Heart left ventricle (tissue), 16 donors: Measurements from ENCODE around the gene FILIP1. TPM values are rescaled to one million over a fixed set of nuclear protein-coding genes. Genes with fewer than 3 reads are reported as not detected.

Source experiments
- ATAC-seq, 4 donors: fragments of 200-7000 bp; cut with Tn5 transposase; one replicate each; pipeline ENCODE4 v1.9.1; 2020 to 2022; ENCODE audit warnings: moderate library complexity in 4 of 4, mild to moderate bottlenecking in 3 of 4, moderate number of reproducible peaks in 1 of 4
- DNase-seq, 5 donors: peaks; one replicate each; pipeline ENCODE4 v3.0.0-alpha.2; 2020
- H3K27ac ChIP-seq, 12 donors: fragments of 200-600 bp; sonication (generic) in 4 of 12; one replicate each; pipeline versions ENCODE4 v1.5.0 to v1.8.0; 2016 to 2022; ENCODE audit warnings: mild to moderate bottlenecking in 2 of 12
- H3K27me3 ChIP-seq, 9 donors: fragments of 200-600 bp; sonication (generic) in 2 of 9; one replicate each; pipeline versions ENCODE4 v1.5.1 to v1.8.0; 2016 to 2022; ENCODE audit warnings: mild to moderate bottlenecking in 3 of 9
- H3K36me3 ChIP-seq, 9 donors: fragments of 200-600 bp; sonication (generic) in 2 of 9; one replicate each; pipeline versions ENCODE4 v1.5.0 to v1.8.0; 2018 to 2022; ENCODE audit warnings: mild to moderate bottlenecking in 2 of 9
- H3K4me1 ChIP-seq, 12 donors: fragments of 200-600 bp; sonication (generic) in 4 of 12; one replicate each; pipeline versions ENCODE4 v1.5.0 to v1.8.0; 2016 to 2022; ENCODE audit warnings: mild to moderate bottlenecking in 3 of 12
- H3K4me3 ChIP-seq, 12 donors: fragments of 200-600 bp; sonication (generic) in 4 of 12; one replicate each; pipeline versions ENCODE4 v1.5.0 to v1.8.0; 2017 to 2022; ENCODE audit warnings: mild to moderate bottlenecking in 9 of 12, moderate library complexity in 4 of 12
- H3K9me3 ChIP-seq, 12 donors: fragments of 200-600 bp; sonication (generic) in 4 of 12; one replicate each; pipeline versions ENCODE4 v1.5.0 to v1.8.0; 2016 to 2022; ENCODE audit warnings: mild to moderate bottlenecking in 1 of 12
- POLR2A ChIP-seq, 2 donors: fragments of 450-650 bp; IDR thresholded peaks; one replicate each; pipeline ENCODE4 v1.6.1; 2017; ENCODE audit warnings: antibody characterized with exemption in 2 of 2, mild to moderate bottlenecking in 2 of 2, moderate library complexity in 2 of 2
- WGBS, 4 donors: extraction: QIAGEN DNeasy Blood & Tissue Kit in 2 of 4; methylation state at CpG; one replicate each; pipeline versions ENCODE4 v1.1.5 to v1.1.7; 2013 to 2018; 5-methylcytosine and 5-hydroxymethylcytosine counted together
- intact Hi-C, 10 donors: fragments of 100-400 bp; cut with DNase I; formaldehyde crosslinking; loops; one replicate each; pipeline versions ENCODE4 v1.11.1 to v1.14.2; 2022
- polyA plus RNA-seq, 2 donors: library from polyadenylated mRNA; stranded (reverse); fragments of 200-250 nt; gene quantifications; one replicate each; pipeline ENCODE4 v1.2.3, GENCODE V29; 2013
- total RNA-seq, 9 donors: library from RNA; depleted of rRNA in 2 of 9; stranded (reverse); fragments of >200 nt in 2 of 9; fragmentation: NEBNext Ultra II Directional in 3 of 9; extraction: Animal tissue kit (Norgen Biotek cat#: 25700) in 3 of 9; gene quantifications; one replicate each; pipeline versions ENCODE4 v1.1.0 to v1.2.4, GENCODE V29; 2016 to 2023
- TF ChIP-seq, protein P1 (sequence below), 12 donors: fragments of 200-600 bp; sonication (generic) in 4 of 12; IDR thresholded peaks; one replicate each; pipeline versions ENCODE4 v1.5.0 to v1.8.0; 2018 to 2022; ENCODE audit warnings: antibody characterized with exemption in 12 of 12, mild to moderate bottlenecking in 5 of 12
- donor health status: ischemic (EF 13 %, LVEDD 7.1; RV severe dilation, severe dysfunction).
- donor health status: healthy with polysubstance abuse.
- donor health status: DM: no; HTN: yes; CAD: no.
- donor health status: DM: no; HTN: no; CAD: no.
- donor health status: ischemic (EF 25% LVEDD 6.9; RV normal size, moderate dysfunction).
- donor health status: ischemic (EF 25% LVEDD 5.7; RV mildly dilated, moderate dysfunction).
- donor health status: healthy.
- donor health status: DM: yes; HTN: yes; CAD: no.
- donor health status: ischemic (EF 35%, LVEDD 5.7; RV mildly dilated, moderate dysfunction).
- donor health status: nonischemic (EF 11% LVEDD 7.7; RV severe dilation, severe dysfunction).
- donor health status: DM: yes; HTN: yes; CAD: no.
- donor health status: PGD.
- donor health status: ischemic (EF 29% LVEDD 5.4; RV normal size, mild dysfunction).
- donor health status: nonischemic (EF 23%, LVEDD 6.1; RV moderate dilation, normal function).

The FILIP1 gene
- total and polyA plus RNA-seq, 11 donors = 49.2 to 230 (median 158) TPM

GRCh38 chr6:75403563-75404080 lies 90.0 kb downstream of the FILIP1 start:
- no peak for DNase-seq
- Histone ChIP-seq H3K9me3 (no peaks in the 10 kb centered on the region), H3K27ac (peak overlapping the region in 7 of 12 donors; percentile 62 to 82 (median 71)), H3K36me3 (peaks cover 0 to 2% (median 0%) of the 10 kb centered on the region in 9 donors), H3K4me1 (peaks cover 4 to 76% (median 46%) of the 10 kb centered on the region in 12 donors), H3K27me3 (no peaks in the 10 kb centered on the region), H3K4me3 (no peak overlapping the region)
- TF ChIP-seq, protein P1, sequence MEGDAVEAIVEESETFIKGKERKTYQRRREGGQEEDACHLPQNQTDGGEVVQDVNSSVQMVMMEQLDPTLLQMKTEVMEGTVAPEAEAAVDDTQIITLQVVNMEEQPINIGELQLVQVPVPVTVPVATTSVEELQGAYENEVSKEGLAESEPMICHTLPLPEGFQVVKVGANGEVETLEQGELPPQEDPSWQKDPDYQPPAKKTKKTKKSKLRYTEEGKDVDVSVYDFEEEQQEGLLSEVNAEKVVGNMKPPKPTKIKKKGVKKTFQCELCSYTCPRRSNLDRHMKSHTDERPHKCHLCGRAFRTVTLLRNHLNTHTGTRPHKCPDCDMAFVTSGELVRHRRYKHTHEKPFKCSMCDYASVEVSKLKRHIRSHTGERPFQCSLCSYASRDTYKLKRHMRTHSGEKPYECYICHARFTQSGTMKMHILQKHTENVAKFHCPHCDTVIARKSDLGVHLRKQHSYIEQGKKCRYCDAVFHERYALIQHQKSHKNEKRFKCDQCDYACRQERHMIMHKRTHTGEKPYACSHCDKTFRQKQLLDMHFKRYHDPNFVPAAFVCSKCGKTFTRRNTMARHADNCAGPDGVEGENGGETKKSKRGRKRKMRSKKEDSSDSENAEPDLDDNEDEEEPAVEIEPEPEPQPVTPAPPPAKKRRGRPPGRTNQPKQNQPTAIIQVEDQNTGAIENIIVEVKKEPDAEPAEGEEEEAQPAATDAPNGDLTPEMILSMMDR (IDR thresholded peaks at IDR 0.05) = no peak
- TF ChIP-seq POLR2A (IDR thresholded peaks at IDR 0.05) = no peak
- intact Hi-C loops = no loop called here
- WGBS, 4 donors = 58 to 62% (median 59%) methylated on average over 3 of the region's 3 CpGs
- no peak for ATAC-seq

DNA sequence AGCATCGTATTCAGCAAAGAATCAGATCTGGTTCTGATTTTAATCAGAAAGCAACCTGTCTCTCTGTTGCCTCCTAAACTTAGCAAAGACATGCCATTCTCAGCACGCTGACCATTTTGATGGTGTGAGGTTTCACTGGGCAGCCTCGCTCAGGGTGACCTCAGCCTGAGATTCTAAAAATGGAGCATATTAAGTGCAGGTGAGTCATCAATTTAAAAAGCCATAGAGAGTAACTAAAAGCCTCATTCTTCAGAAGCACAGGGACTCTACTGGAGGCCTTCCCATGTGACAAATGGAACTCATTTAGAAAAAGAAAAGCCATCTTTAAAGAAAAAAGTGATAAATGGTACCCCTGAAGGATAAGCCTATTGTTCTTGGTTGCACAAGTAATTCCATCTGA lies 91.3 kb downstream of the FILIP1 start:
- Histone ChIP-seq H3K9me3 (no peaks in the 10 kb centered on the region), H3K4me1 (peaks cover 4 to 79% (median 54%) of the 10 kb centered on the region in 12 donors), H3K27ac (peak overlapping the region; percentile 9 to 82 (median 64)), H3K4me3 (peak overlapping the region in 1 of 12 donors; percentile 12), H3K27me3 (no peaks in the 10 kb centered on the region), H3K36me3 (no peaks in the 10 kb centered on the region)
- 26 to 41% (median 29%) methylated on average over 3 of the region's 3 CpGs for WGBS, 4 donors
- intact Hi-C loops = no loop called here
- ATAC-seq = peak; percentile 67 to 92 (median 88)
- peak in 4 of 5 donors; percentile 36 to 64 (median 46) for DNase-seq
- TF ChIP-seq POLR2A (IDR thresholded peaks at IDR 0.05) = no peak
- TF ChIP-seq, protein P1 (IDR thresholded peaks at IDR 0.05) = no peak

- Histone ChIP-seq H3K27ac (peak overlapping the region in 3 of 12 donors; percentile 4 to 39 (median 14)), H3K4me1 (peaks cover 4 to 75% (median 40%) of the 10 kb centered on the region in 12 donors)
- intact Hi-C loops = no loop called here
Measured at GRCh38 chr6:75397656-75398465, 95.7 kb downstream of the FILIP1 start.

DNA sequence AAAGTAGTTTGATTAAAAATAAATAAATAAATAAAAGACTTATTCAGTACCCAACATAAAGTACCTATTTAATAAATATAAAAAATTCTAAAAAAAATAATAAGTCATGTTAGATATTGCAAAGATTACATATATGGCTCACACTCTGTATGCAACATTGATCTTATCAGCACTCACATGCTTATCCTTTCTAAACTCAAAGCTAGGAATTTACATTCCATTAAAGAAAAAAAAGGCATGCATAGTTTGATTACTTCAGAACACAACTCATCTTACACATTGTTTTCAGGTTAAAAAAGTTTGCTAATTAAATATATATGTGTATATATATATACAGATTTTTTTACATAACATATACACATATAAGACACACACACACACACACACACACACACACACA lies 96.4 kb downstream of the FILIP1 start:
- Histone ChIP-seq H3K27ac (no peak overlapping the region), H3K27me3 (no peaks in the 10 kb centered on the region), H3K36me3 (peaks cover 0 to 6% (median 0%) of the 10 kb centered on the region in 9 donors), H3K4me1 (peaks cover 0 to 72% (median 33%) of the 10 kb centered on the region in 12 donors), H3K9me3 (no peaks in the 10 kb centered on the region), H3K4me3 (no peak overlapping the region)
- ATAC-seq = no peak
- intact Hi-C loops = no loop called here
- TF ChIP-seq, protein P1 (IDR thresholded peaks at IDR 0.05) = no peak
- no peak for TF ChIP-seq POLR2A (IDR thresholded peaks at IDR 0.05)
- DNase-seq = no peak

More at GRCh38 chr6:75397656-75398465, 95.7 kb downstream of the FILIP1 start:
- WGBS, 4 donors = 52 to 57% (median 54%) methylated on average over 4 of the region's 4 CpGs
- no peak for TF ChIP-seq POLR2A (IDR thresholded peaks at IDR 0.05)
- TF ChIP-seq, protein P1 (IDR thresholded peaks at IDR 0.05) = no peak
- DNase-seq (no peak), ATAC-seq (no peak)
- H3K27me3 ChIP-seq = no peaks in the 10 kb centered on the region
- no peaks in the 10 kb centered on the region for H3K9me3 ChIP-seq
- peaks cover 0 to 6% (median 0%) of the 10 kb centered on the region in 9 donors for H3K36me3 ChIP-seq
- no peak overlapping the region for H3K4me3 ChIP-seq
